Measurements from ENCODE around the gene FOCAD. TPM values are rescaled to one million over a fixed set of nuclear protein-coding genes. Genes with fewer than 3 reads are reported as not detected.
"Not testable (repeated sequence)": the region's sequence is repeated elsewhere in the genome, so short reads cannot be mapped to it uniquely, and the experiment has no call there.

Gene FOCAD
- total and polyA plus RNA-seq, 8 donors: 5.6 to 212 (median 12.2) TPM

DNA sequence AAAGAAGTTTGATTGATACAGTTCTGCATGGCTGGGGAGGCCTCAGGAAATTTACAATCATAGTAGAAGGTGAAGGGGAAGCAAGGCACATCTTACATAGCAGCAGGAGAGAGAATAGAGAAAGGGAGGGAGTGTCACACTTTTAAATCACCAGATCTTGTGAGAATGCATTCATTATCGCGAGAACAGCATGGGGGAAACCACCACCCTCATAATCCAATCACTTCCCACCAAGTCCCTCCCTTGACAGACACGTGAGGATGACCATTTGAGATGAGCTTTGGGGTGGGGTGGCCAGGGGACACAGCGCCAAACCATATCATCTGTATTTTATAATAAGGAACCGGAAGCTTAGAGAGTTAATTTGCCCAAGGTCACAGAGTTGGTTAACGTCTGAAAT lies 13.7 kb upstream of the FOCAD start:
- DNase-seq: no peak
- TF ChIP-seq POLR2AphosphoS5 (IDR thresholded peaks at IDR 0.05) (no peak), EP300 (IDR thresholded peaks at IDR 0.05) (no peak), POLR2A (IDR thresholded peaks at IDR 0.05) (no peak)
- TF ChIP-seq, protein P1, sequence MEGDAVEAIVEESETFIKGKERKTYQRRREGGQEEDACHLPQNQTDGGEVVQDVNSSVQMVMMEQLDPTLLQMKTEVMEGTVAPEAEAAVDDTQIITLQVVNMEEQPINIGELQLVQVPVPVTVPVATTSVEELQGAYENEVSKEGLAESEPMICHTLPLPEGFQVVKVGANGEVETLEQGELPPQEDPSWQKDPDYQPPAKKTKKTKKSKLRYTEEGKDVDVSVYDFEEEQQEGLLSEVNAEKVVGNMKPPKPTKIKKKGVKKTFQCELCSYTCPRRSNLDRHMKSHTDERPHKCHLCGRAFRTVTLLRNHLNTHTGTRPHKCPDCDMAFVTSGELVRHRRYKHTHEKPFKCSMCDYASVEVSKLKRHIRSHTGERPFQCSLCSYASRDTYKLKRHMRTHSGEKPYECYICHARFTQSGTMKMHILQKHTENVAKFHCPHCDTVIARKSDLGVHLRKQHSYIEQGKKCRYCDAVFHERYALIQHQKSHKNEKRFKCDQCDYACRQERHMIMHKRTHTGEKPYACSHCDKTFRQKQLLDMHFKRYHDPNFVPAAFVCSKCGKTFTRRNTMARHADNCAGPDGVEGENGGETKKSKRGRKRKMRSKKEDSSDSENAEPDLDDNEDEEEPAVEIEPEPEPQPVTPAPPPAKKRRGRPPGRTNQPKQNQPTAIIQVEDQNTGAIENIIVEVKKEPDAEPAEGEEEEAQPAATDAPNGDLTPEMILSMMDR (IDR thresholded peaks at IDR 0.05): no peak
- WGBS, 5 donors: 68 to 86% (median 71%) methylated on average over 6 of the region's 6 CpGs
- Histone ChIP-seq H3K4me3 (no peak overlapping the region), H3K27ac (no peak overlapping the region), H3K4me1 (no peaks in the 10 kb centered on the region), H3K9me3 (no peaks in the 10 kb centered on the region), H3K36me3 (no peaks in the 10 kb centered on the region), H3K27me3 (no peaks in the 10 kb centered on the region)
- intact Hi-C loops (cut with DNase I; ENCODE audit: low total_unique reads): no loop called here

DNA sequence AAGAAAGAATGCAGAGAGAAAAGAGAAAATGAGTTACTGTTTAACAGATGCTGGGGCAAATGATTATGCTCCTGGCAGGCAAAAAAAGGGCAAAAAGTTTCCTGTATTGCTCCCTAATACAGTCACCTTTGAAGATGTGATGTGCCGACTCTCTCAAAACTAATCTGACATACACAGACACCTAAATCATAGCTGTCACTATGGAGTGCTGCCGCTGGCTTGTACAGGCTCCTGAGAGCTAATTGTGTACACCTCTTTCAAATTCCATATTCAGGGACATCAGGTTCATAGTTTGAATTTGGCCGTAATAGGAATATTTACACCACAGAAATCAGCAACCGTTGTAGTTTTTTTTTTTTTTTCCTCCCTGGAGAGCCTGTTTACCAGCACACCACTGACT lies 12.4 kb upstream of the FOCAD start:
- H3K27me3 ChIP-seq: no peaks in the 10 kb centered on the region
- no peak overlapping the region for H3K27ac ChIP-seq
- no peak for TF ChIP-seq POLR2AphosphoS5 (IDR thresholded peaks at IDR 0.05)
- no peak for TF ChIP-seq POLR2A (IDR thresholded peaks at IDR 0.05)
- TF ChIP-seq, protein P1 (IDR thresholded peaks at IDR 0.05): no peak
- no peak for TF ChIP-seq EP300 (IDR thresholded peaks at IDR 0.05)
- no peak for DNase-seq
- intact Hi-C loops (cut with DNase I; ENCODE audit: low total_unique reads): no loop called here
- no peaks in the 10 kb centered on the region for H3K4me1 ChIP-seq
- 65 to 93% (median 81%) methylated on average over 4 of the region's 4 CpGs for WGBS, 5 donors
- no peaks in the 10 kb centered on the region for H3K36me3 ChIP-seq
- H3K4me3 ChIP-seq: no peak overlapping the region
- H3K9me3 ChIP-seq: no peaks in the 10 kb centered on the region

DNA sequence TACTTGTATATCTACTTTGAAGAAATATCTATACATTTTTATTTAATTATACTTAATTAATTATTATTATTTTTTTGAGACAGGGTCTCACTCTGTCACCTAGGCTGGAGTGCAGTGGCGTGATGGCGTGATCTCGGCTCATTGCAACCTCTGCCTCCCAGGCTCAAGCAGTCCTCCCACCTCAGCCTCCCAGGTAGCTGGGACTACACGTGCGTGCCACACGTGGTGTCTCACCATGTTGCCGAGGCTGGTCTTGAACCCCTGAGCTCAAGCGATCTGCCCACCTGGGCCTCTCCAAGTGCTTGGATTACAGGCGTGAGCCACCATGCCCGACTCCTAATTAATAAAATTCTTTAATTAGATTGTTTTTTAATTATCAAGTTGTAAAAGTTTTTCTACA lies 10.5 kb upstream of the FOCAD start:
- H3K4me3 ChIP-seq; H3K4me1 ChIP-seq; DNase-seq; H3K9me3 ChIP-seq; H3K27me3 ChIP-seq; H3K36me3 ChIP-seq; intact Hi-C loops (cut with DNase I; ENCODE audit: low total_unique reads); H3K27ac ChIP-seq: not testable (repeated sequence)
- 94 to 98% (median 98%) methylated on average over 10 of the region's 10 CpGs for WGBS, 5 donors

DNA sequence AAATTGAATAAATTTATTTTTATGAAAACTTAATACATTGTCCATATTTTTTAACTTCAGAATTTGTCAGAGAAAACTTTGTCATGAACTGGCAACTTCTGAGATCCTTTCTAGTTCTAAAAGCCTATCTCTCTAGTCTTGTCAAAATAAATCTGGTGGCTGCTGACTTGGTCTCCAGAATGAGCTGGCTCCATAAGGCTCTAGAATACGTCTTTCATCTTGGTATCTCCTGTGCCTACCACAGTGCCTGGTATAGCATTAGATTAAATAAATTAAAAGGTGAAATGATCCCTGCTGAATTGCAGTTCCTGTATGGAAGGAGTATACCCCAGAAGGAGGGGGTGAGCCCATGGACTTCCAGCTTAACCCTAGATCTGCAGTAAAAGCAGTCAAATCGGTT lies 2.6 kb upstream of the FOCAD start:
- intact Hi-C loops (cut with DNase I; ENCODE audit: low total_unique reads): no loop called here
- 87 to 97% (median 94%) methylated on average over 2 of the region's 2 CpGs for WGBS, 5 donors
- TF ChIP-seq EP300 (IDR thresholded peaks at IDR 0.05): no peak
- TF ChIP-seq, protein P1 (IDR thresholded peaks at IDR 0.05): no peak
- no peak for TF ChIP-seq POLR2A (IDR thresholded peaks at IDR 0.05)
- H3K4me3 ChIP-seq: no peak overlapping the region
- no peaks in the 10 kb centered on the region for H3K36me3 ChIP-seq
- no peaks in the 10 kb centered on the region for H3K9me3 ChIP-seq
- no peak for DNase-seq
- H3K27me3 ChIP-seq: no peaks in the 10 kb centered on the region
- peaks cover 11 to 31% (median 23%) of the 10 kb centered on the region in 4 donors for H3K4me1 ChIP-seq
- H3K27ac ChIP-seq: no peak overlapping the region

DNA sequence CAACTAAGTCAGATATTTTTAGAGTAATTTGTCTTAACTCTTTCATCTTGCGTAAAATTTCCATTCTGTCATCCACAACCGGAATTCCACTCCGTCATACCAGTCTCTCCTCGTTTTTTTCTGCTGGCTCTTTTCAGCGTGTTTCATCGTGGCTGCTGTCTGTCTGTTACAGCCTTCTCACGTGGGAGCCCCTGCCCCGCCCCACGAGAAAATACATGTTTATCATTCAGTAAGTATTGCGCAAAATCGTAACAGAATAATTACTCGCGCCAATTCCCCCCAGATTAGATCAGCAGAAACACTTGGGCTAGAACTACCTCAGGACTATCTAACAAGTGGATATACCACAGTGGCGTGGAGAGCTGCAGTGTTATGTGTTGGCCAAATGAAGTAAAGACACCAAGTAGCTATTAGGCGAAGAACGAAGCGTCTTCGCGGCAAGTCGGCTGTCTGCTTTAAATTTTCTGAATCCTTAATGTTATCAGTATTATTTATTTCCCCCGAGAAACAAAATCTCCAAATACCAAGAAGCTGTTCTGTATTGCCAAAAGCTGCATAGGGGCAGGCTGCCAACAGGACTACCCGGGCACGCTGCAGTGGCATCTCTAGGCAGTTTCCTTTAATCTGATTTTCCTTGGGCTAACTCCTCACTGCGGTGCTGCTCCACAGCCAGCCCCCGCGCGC lies 566 bp upstream of the FOCAD start:
- H3K27ac ChIP-seq: peak overlapping the region; percentile 90 to 97 (median 96)
- H3K9me3 ChIP-seq: no peaks in the 10 kb centered on the region
- peak; percentile 31 to 68 for DNase-seq
- WGBS, 5 donors: 1 to 4% (median 1%) methylated on average over 27 of the region's 27 CpGs
- peaks cover 11 to 33% (median 23%) of the 10 kb centered on the region in 4 donors for H3K4me1 ChIP-seq
- H3K4me3 ChIP-seq: peak overlapping the region; percentile 77 to 96 (median 83)
- no peaks in the 10 kb centered on the region for H3K27me3 ChIP-seq
- intact Hi-C loops (cut with DNase I; ENCODE audit: low total_unique reads): no loop called here
- no peaks in the 10 kb centered on the region for H3K36me3 ChIP-seq
- TF ChIP-seq POLR2AphosphoS5 (IDR thresholded peaks at IDR 0.05) (peak in 1 of 3 donors; percentile 26), EP300 (IDR thresholded peaks at IDR 0.05) (no peak)

Data from stomach (tissue), 9 donors.